Measurements from ENCODE around the gene FRMD6. TPM values are rescaled to one million over a fixed set of nuclear protein-coding genes. Genes with fewer than 3 reads are reported as not detected.

FRMD6 gene
- total and polyA plus RNA-seq, 9 of the 15 experiments (the other 6 are each of a cell fraction or from before 2014, with no cell fraction given) = 0.11 to 0.92 (median 0.53) TPM

- TF ChIP-seq ATF7 (IDR thresholded peaks at IDR 0.05) (peak; percentile 99), RAD21 (CRISPR knock-in tag; conservative IDR thresholded peaks at IDR 0.05 in 1 of 2, IDR thresholded peaks at IDR 0.05 in 1 of 2) (peak; percentile 19 to 47; a peak in 3 of 4 replicates), L3MBTL2 (IDR thresholded peaks at IDR 0.05) (0 out of 2 replicates have a peak, but pooled peaks have one; percentile 13), VEZF1 (CRISPR knock-in tag; IDR thresholded peaks at IDR 0.05) (peak; percentile 79), EZH2 (IDR thresholded peaks at IDR 0.05; ENCODE audit: borderline replicate concordance, low read depth, low read length) (no peak), SIX5 (IDR thresholded peaks at IDR 0.05; ENCODE audit: borderline replicate concordance in 1 of 2, insufficient read depth in 1 of 2, low read depth in 1 of 2, low read length in 2 of 2) (peak in 1 of 2 experiments; percentile 38; a peak in 1 of 4 replicates), TBP (optimal IDR thresholded peaks at IDR 0.05; ENCODE audit: low read depth, low read length) (peak; percentile 56)
Observed at GRCh38 chr14:51651388-51652167, at the start of gene FRMD6 (continued).

GRCh38 chr14:51602310-51602709 lies 49.4 kb upstream of the FRMD6 start:
- no peak for ATAC-seq
- Histone ChIP-seq H3K36me3 (ENCODE audit: control insufficient read depth, insufficient read depth, low read length) (no peaks in the 10 kb centered on the region), H2AFZ (ENCODE audit: low read depth, low read length) (no peak overlapping the region), H3K27me3 (ENCODE audit: control insufficient read depth in 2 of 2, insufficient read depth in 2 of 2, low read length in 2 of 2) (no peaks in the 10 kb centered on the region), H3K9me3 (replicated peaks; ENCODE audit: control insufficient read depth, insufficient read depth, low read depth, low read length) (no peaks in the 10 kb centered on the region), H4K20me1 (replicated peaks; ENCODE audit: control insufficient read depth, insufficient read depth, low read length) (no peaks in the 10 kb centered on the region), H3K4me3 (no peak overlapping the region), H3K79me2 (ENCODE audit: control insufficient read depth, insufficient read depth, low read length) (no peaks in the 10 kb centered on the region), H3K4me2 (ENCODE audit: insufficient read depth, low read length) (no peak overlapping the region), H3K9ac (ENCODE audit: insufficient read depth in 1 of 2, low read depth in 2 of 2, low read length in 2 of 2) (no peak overlapping the region), H3K27ac (ENCODE audit: extremely low read depth, low read depth, low read length) (no peak overlapping the region), H3K4me1 (replicated peaks in 1 of 2; ENCODE audit: control insufficient read depth in 2 of 2, insufficient read depth in 2 of 2, low read length in 2 of 2) (no peaks in the 10 kb centered on the region), H3K9me1 (ENCODE audit: control insufficient read depth, insufficient read depth, low read length) (no peaks in the 10 kb centered on the region)
- no peak for FAIRE-seq
- ChIA-PET POLR2A (no interaction called here), CTCF (ENCODE audit: low intra/inter-chr PET ratio) (no interaction called here)
- no TSS peak for BruUV-seq (replicated peaks)
- intact Hi-C loops (cut with micrococcal nuclease) = no loop called here
- DNase-seq (ENCODE audit: extremely low read depth in 1 of 4, low spot score in 3 of 4) = no peak
- no peak for TF ChIP-seq BRD9 (IDR thresholded peaks at IDR 0.05; ENCODE audit: low read depth, partially characterized antibody)
- no peak for TF ChIP-seq ETS1 (conservative IDR thresholded peaks at IDR 0.05; ENCODE audit: control insufficient read depth, low read depth, low read length)
- no peak for TF ChIP-seq ZFPM2 (CRISPR knock-in tag; IDR thresholded peaks at IDR 0.05)
- no peak for TF ChIP-seq DDX20 (tag; IDR thresholded peaks at IDR 0.05; ENCODE audit: low read depth)
- TF ChIP-seq STAT5B (CRISPR knock-in tag; IDR thresholded peaks at IDR 0.05) = no peak
- in situ Hi-C loops (cut with MboI) = no loop called here
